Measurements from ENCODE around the gene RBSN. TPM values are rescaled to one million over a fixed set of nuclear protein-coding genes. Genes with fewer than 3 reads are reported as not detected.

Gene RBSN
- total RNA-seq, 1 donor from 2014 or later, result 19.2 TPM

- H3K36me3 ChIP-seq, result no peaks in the 10 kb centered on the region
- DNase-seq (ENCODE audit: extremely low spot score in 2 of 2), result no peak
- no peak overlapping the region for H3K4me3 ChIP-seq
- peaks cover 5% of the 10 kb centered on the region for H3K4me1 ChIP-seq
- no peaks in the 10 kb centered on the region for H3K27me3 ChIP-seq
- TF ChIP-seq POLR2AphosphoS5 (IDR thresholded peaks at IDR 0.05; ENCODE audit: insufficient read depth in 1 of 2, low read depth in 1 of 2), result no peak
- no peak for TF ChIP-seq POLR2A (IDR thresholded peaks at IDR 0.05)
- TF ChIP-seq, protein P1, sequence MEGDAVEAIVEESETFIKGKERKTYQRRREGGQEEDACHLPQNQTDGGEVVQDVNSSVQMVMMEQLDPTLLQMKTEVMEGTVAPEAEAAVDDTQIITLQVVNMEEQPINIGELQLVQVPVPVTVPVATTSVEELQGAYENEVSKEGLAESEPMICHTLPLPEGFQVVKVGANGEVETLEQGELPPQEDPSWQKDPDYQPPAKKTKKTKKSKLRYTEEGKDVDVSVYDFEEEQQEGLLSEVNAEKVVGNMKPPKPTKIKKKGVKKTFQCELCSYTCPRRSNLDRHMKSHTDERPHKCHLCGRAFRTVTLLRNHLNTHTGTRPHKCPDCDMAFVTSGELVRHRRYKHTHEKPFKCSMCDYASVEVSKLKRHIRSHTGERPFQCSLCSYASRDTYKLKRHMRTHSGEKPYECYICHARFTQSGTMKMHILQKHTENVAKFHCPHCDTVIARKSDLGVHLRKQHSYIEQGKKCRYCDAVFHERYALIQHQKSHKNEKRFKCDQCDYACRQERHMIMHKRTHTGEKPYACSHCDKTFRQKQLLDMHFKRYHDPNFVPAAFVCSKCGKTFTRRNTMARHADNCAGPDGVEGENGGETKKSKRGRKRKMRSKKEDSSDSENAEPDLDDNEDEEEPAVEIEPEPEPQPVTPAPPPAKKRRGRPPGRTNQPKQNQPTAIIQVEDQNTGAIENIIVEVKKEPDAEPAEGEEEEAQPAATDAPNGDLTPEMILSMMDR (IDR thresholded peaks at IDR 0.05), result no peak
- intact Hi-C loops (cut with DNase I), result no loop called here
- H3K27ac ChIP-seq, result no peak overlapping the region
- H3K9me3 ChIP-seq, result no peaks in the 10 kb centered on the region
These were observed 8.4 kb upstream of the RBSN start for GRCh38 chr3:15107075-15107947.

- no peak overlapping the region for H3K27ac ChIP-seq
- peaks cover 19% of the 10 kb centered on the region for H3K4me1 ChIP-seq
- no peak overlapping the region for H3K4me3 ChIP-seq
- TF ChIP-seq POLR2A (IDR thresholded peaks at IDR 0.05), result no peak
- H3K36me3 ChIP-seq, result no peaks in the 10 kb centered on the region
- DNase-seq (ENCODE audit: extremely low spot score in 2 of 2), result no peak
- H3K27me3 ChIP-seq, result no peaks in the 10 kb centered on the region
- H3K9me3 ChIP-seq, result no peaks in the 10 kb centered on the region
- intact Hi-C loops (cut with DNase I), result no loop called here
These were observed 3.9 kb upstream of the RBSN start for GRCh38 chr3:15102836-15103235.

DNA sequence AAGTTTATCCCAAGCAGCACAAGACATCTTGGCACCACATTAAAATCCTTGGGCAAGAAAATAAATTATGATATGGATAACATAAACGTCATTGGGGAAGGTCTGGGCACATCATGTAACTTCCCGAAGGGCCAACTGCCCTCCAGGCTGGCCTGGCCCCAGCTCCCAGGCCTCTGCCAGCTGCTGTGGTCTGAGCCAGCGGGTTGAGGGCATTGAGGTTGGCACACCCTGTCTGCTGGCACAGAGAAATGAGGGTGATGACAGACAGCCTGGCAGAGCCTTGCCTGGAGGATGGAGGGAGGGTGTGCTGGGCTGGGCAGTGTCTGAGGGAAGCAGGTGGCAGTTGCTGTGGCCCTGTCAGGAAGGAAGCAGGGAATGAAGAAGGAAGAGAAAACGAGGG lies 3.3 kb upstream of the RBSN start:
- Histone ChIP-seq H3K36me3 (no peaks in the 10 kb centered on the region), H3K4me3 (no peak overlapping the region), H3K9me3 (no peaks in the 10 kb centered on the region), H3K27me3 (no peaks in the 10 kb centered on the region), H3K4me1 (peaks cover 24% of the 10 kb centered on the region), H3K27ac (no peak overlapping the region)
- intact Hi-C loops (cut with DNase I), result no loop called here
- no peak for DNase-seq (ENCODE audit: extremely low spot score in 2 of 2)
- TF ChIP-seq POLR2AphosphoS5 (IDR thresholded peaks at IDR 0.05; ENCODE audit: insufficient read depth in 1 of 2, low read depth in 1 of 2), result peak in 1 of 2 donors; percentile 60
- TF ChIP-seq, protein P1 (IDR thresholded peaks at IDR 0.05), result no peak

- intact Hi-C loops (cut with DNase I), result no loop called here
- peak overlapping the region; percentile 90 to 92 for H3K4me3 ChIP-seq
- no peaks in the 10 kb centered on the region for H3K27me3 ChIP-seq
- peak in 1 of 2 donors; percentile 2 for TF ChIP-seq POLR2AphosphoS5 (IDR thresholded peaks at IDR 0.05; ENCODE audit: insufficient read depth in 1 of 2, low read depth in 1 of 2)
- TF ChIP-seq, protein P1 (IDR thresholded peaks at IDR 0.05), result no peak
- TF ChIP-seq POLR2A (IDR thresholded peaks at IDR 0.05), result no peak
- peaks cover 31% of the 10 kb centered on the region for H3K4me1 ChIP-seq
- H3K27ac ChIP-seq, result peak overlapping the region; percentile 84
- no peaks in the 10 kb centered on the region for H3K9me3 ChIP-seq
- no peak for DNase-seq (ENCODE audit: extremely low spot score in 2 of 2)
- peaks cover 0 to 17% of the 10 kb centered on the region in 2 donors for H3K36me3 ChIP-seq
These were observed 583 bp upstream of the RBSN start for GRCh38 chr3:15099364-15100098.

DNA sequence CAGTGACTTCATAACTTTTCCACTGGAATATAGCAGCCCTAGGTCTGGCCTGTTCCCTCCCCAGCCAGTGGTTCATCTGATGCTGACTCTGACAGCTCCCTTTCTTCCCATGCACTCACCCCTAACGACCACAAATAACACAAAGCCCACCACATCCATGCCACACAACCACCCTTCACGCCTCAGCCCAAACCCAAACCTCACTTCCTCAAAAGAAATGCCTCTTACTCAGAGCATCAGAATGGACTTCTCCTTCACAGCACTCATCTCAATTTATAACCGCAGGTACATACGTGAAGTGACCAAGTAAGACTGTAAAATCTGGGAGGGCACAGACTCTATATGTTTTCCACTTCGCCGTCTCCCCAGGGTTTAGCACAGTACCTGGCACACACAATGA lies 1.1 kb downstream of the RBSN start:
- no peak for DNase-seq (ENCODE audit: extremely low spot score in 2 of 2)
- peaks cover 0 to 33% of the 10 kb centered on the region in 2 donors for H3K36me3 ChIP-seq
- no peak overlapping the region for H3K27ac ChIP-seq
- no peaks in the 10 kb centered on the region for H3K27me3 ChIP-seq
- H3K4me1 ChIP-seq, result peaks cover 31% of the 10 kb centered on the region
- peak overlapping the region; percentile 90 to 92 for H3K4me3 ChIP-seq
- H3K9me3 ChIP-seq, result no peaks in the 10 kb centered on the region
- TF ChIP-seq, protein P1 (IDR thresholded peaks at IDR 0.05), result no peak
- no peak for TF ChIP-seq POLR2AphosphoS5 (IDR thresholded peaks at IDR 0.05; ENCODE audit: insufficient read depth in 1 of 2, low read depth in 1 of 2)
- no peak for TF ChIP-seq POLR2A (IDR thresholded peaks at IDR 0.05)
- intact Hi-C loops (cut with DNase I), result no loop called here

Measured in vagina (tissue), 2 donors.